Heart right ventricle (tissue), 16 donors: ENCODE data around the gene OR2M5. TPM values are rescaled to one million over a fixed set of nuclear protein-coding genes. Genes with fewer than 3 reads are reported as not detected.

Experiments used
- ATAC-seq, 8 donors: fragments of 200-7000 bp; cut with Tn5 transposase; one replicate each; pipeline ENCODE4 v1.9.1; 2020; ENCODE audit warnings: mild to moderate bottlenecking in 8 of 8, moderate library complexity in 8 of 8, moderate number of reproducible peaks in 1 of 8
- DNase-seq, 2 donors: peaks; one replicate each; pipeline ENCODE4 v3.0.0-alpha.2; 2020
- H3K27ac ChIP-seq, 10 donors: fragments of 200-600 bp; sonication (generic) in 2 of 10; one replicate each; pipeline versions ENCODE4 v1.5.0 to v1.8.0; 2020 to 2022; ENCODE audit warnings: mild to moderate bottlenecking in 3 of 10
- H3K27me3 ChIP-seq, 7 donors: fragments of 200-600 bp; one replicate each; pipeline ENCODE4 v1.8.0; 2021 to 2022; ENCODE audit warnings: mild to moderate bottlenecking in 2 of 7
- H3K36me3 ChIP-seq, 9 donors: fragments of 200-600 bp; sonication (generic) in 1 of 9; one replicate each; pipeline versions ENCODE4 v1.5.0 to v1.8.0; 2020 to 2022; ENCODE audit warnings: mild to moderate bottlenecking in 2 of 9
- H3K4me1 ChIP-seq, 9 donors: fragments of 200-600 bp; sonication (generic) in 1 of 9; one replicate each; pipeline versions ENCODE4 v1.5.0 to v1.8.0; 2020 to 2022; ENCODE audit warnings: mild to moderate bottlenecking in 4 of 9
- H3K4me3 ChIP-seq, 10 donors: fragments of 200-600 bp; sonication (generic) in 2 of 10; one replicate each; pipeline versions ENCODE4 v1.5.0 to v1.8.0; 2020 to 2022; ENCODE audit warnings: mild to moderate bottlenecking in 7 of 10, moderate library complexity in 2 of 10
- H3K9me3 ChIP-seq, 11 donors: fragments of 200-600 bp in 10 of 11; sonication (generic) in 2 of 11; one replicate each; pipeline versions ENCODE4 v1.5.0 to v1.8.0; 2013 to 2022; ENCODE audit warnings: mild to moderate bottlenecking in 2 of 11, control low read depth in 1 of 11, moderate library complexity in 1 of 11
- WGBS, 2 donors: extraction: QIAGEN DNeasy Blood & Tissue Kit; methylation state at CpG; one replicate each; pipeline ENCODE4 v1.1.7; 2013; ENCODE audit warnings: inconsistent platforms in 1 of 2; 5-methylcytosine and 5-hydroxymethylcytosine counted together
- intact Hi-C, 10 donors: fragments of 100-400 bp; cut with DNase I; formaldehyde crosslinking; loops; one replicate each; pipeline versions ENCODE4 v1.11.1 to v1.14.2; 2022
- polyA plus RNA-seq, 2 donors: library from polyadenylated mRNA; stranded (reverse); fragments of 200-250 nt; gene quantifications; one replicate each; pipeline ENCODE4 v1.2.3, GENCODE V29; 2013
- total RNA-seq, 10 donors: library from RNA; stranded (reverse); fragmentation: NEBNext Ultra II Directional in 3 of 10; extraction: Animal tissue kit (Norgen Biotek cat#: 25700) in 3 of 10; gene quantifications; one replicate each; pipeline versions ENCODE4 v1.2.1 to v1.2.4, GENCODE V29; 2021 to 2023
- TF ChIP-seq, protein P1 (sequence below), 9 donors: fragments of 200-600 bp; sonication (generic) in 2 of 9; IDR thresholded peaks; one replicate each; pipeline versions ENCODE4 v1.5.0 to v1.8.0; 2021 to 2022; ENCODE audit warnings: antibody characterized with exemption in 9 of 9, mild to moderate bottlenecking in 5 of 9, moderate library complexity in 1 of 9
- donor health status: Arrhythmogenic right ventricular cardiomyopathy.
- donor health status: ischemic (EF 13 %, LVEDD 7.1; RV severe dilation, severe dysfunction).
- donor health status: healthy with polysubstance abuse.
- donor health status: DM: no; HTN: yes; CAD: no.
- donor health status: DM: no; HTN: no; CAD: no.
- donor health status: ischemic (EF 25% LVEDD 6.9; RV normal size, moderate dysfunction).
- donor health status: ischemic (EF 25% LVEDD 5.7; RV mildly dilated, moderate dysfunction).
- donor health status: healthy.
- donor health status: DM: yes; HTN: yes; CAD: no.
- donor health status: Ischemic cardiomyopathy.
- donor health status: ischemic (EF 35%, LVEDD 5.7; RV mildly dilated, moderate dysfunction).
- donor health status: nonischemic (EF 11% LVEDD 7.7; RV severe dilation, severe dysfunction).
- donor health status: DM: yes; HTN: yes; CAD: no.
- donor health status: PGD.
- donor health status: ischemic (EF 29% LVEDD 5.4; RV normal size, mild dysfunction).
- donor health status: nonischemic (EF 23%, LVEDD 6.1; RV moderate dilation, normal function).

OR2M5 gene
- total and polyA plus RNA-seq, 12 donors: not detected

DNA sequence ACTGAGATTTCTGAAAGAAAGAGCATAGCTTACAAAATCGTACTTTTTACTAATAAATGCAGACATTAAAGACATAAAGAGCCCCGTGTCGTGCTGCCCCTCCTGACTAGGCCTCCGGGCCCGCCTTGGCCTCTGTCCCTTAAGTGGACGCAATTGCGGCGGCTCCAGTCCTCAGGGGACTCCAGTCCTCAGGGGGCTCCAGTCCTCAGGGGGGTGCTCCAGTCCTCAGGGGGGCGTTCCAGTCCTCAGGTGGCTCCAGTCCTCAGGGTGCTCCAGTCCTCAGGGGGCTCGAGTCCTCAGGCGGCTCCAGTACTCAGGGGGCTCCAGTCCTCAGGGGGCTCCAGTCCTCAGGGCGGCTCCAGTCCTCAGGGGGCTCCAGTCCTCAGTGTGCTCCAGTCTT, 19.1 kb downstream of the OR2M5 start:
- peaks cover 0 to 11% (median 0%) of the 10 kb centered on the region in 11 donors for H3K9me3 ChIP-seq
- no peak for ATAC-seq
- H3K4me3 ChIP-seq: no peak overlapping the region
- no peak for DNase-seq
- TF ChIP-seq, protein P1, sequence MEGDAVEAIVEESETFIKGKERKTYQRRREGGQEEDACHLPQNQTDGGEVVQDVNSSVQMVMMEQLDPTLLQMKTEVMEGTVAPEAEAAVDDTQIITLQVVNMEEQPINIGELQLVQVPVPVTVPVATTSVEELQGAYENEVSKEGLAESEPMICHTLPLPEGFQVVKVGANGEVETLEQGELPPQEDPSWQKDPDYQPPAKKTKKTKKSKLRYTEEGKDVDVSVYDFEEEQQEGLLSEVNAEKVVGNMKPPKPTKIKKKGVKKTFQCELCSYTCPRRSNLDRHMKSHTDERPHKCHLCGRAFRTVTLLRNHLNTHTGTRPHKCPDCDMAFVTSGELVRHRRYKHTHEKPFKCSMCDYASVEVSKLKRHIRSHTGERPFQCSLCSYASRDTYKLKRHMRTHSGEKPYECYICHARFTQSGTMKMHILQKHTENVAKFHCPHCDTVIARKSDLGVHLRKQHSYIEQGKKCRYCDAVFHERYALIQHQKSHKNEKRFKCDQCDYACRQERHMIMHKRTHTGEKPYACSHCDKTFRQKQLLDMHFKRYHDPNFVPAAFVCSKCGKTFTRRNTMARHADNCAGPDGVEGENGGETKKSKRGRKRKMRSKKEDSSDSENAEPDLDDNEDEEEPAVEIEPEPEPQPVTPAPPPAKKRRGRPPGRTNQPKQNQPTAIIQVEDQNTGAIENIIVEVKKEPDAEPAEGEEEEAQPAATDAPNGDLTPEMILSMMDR (IDR thresholded peaks at IDR 0.05): no peak
- no peaks in the 10 kb centered on the region for H3K36me3 ChIP-seq
- H3K27me3 ChIP-seq: no peaks in the 10 kb centered on the region
- intact Hi-C loops: no loop called here
- H3K27ac ChIP-seq: no peak overlapping the region
- 79 to 81% methylated on average over 12 of the region's 12 CpGs for WGBS, 2 donors
- no peaks in the 10 kb centered on the region for H3K4me1 ChIP-seq

GRCh38 chr1:248165186-248165585, 20.2 kb downstream of the OR2M5 start:
- Histone ChIP-seq H3K36me3 (no peaks in the 10 kb centered on the region), H3K4me3 (no peak overlapping the region), H3K27ac (no peak overlapping the region), H3K9me3 (peaks cover 0 to 11% (median 0%) of the 10 kb centered on the region in 11 donors), H3K4me1 (no peaks in the 10 kb centered on the region), H3K27me3 (no peaks in the 10 kb centered on the region)
- WGBS, 2 donors: 88 to 89% methylated on average over 14 of the region's 14 CpGs
- intact Hi-C loops: no loop called here
- ATAC-seq (no peak), DNase-seq (no peak)
- TF ChIP-seq, protein P1 (IDR thresholded peaks at IDR 0.05): no peak

- intact Hi-C loops: no loop called here
- TF ChIP-seq, protein P1 (IDR thresholded peaks at IDR 0.05): no peak
- no peaks in the 10 kb centered on the region for H3K4me1 ChIP-seq
- H3K27ac ChIP-seq: no peak within 1 kb of the TSS
- no peaks in the 10 kb centered on the region for H3K27me3 ChIP-seq
- DNase-seq (no peak), ATAC-seq (no peak)
- peaks cover 0 to 8% (median 0%) of the 10 kb centered on the region in 11 donors for H3K9me3 ChIP-seq
- H3K4me3 ChIP-seq: no peak within 1 kb of the TSS
- H3K36me3 ChIP-seq: no peaks in the 10 kb centered on the region
These were observed 29.6 kb downstream of the OR2M5 start, which contains the start of gene OR2M2 for GRCh38 chr1:248174521-248174920. OR2M2 (plus strand) TSS chr1:248174821; CDS start chr1:248179986, 5,165 bp downstream.

- no peak for ATAC-seq
- TF ChIP-seq, protein P1 (IDR thresholded peaks at IDR 0.05): no peak
- intact Hi-C loops: no loop called here
- Histone ChIP-seq H3K4me3 (no peak overlapping the region), H3K4me1 (no peaks in the 10 kb centered on the region), H3K27ac (no peak overlapping the region), H3K27me3 (no peaks in the 10 kb centered on the region), H3K36me3 (no peaks in the 10 kb centered on the region), H3K9me3 (peaks cover 0 to 14% (median 0%) of the 10 kb centered on the region in 11 donors)
- WGBS, 2 donors: 58 to 64% methylated on average over 7 of the region's 7 CpGs
- no peak for DNase-seq
These were observed 39.0 kb downstream of the OR2M5 start for GRCh38 chr1:248183996-248184395.
